Measurements from ENCODE around the gene CAPN13.
A peak's percentile ranks its signal among the peaks of the same experiment; 100 is the strongest.

The CAPN13 gene

GRCh38 chr2:30761226-30761625, 46.0 kb downstream of the CAPN13 start:
- no peak for DNase-seq

DNA sequence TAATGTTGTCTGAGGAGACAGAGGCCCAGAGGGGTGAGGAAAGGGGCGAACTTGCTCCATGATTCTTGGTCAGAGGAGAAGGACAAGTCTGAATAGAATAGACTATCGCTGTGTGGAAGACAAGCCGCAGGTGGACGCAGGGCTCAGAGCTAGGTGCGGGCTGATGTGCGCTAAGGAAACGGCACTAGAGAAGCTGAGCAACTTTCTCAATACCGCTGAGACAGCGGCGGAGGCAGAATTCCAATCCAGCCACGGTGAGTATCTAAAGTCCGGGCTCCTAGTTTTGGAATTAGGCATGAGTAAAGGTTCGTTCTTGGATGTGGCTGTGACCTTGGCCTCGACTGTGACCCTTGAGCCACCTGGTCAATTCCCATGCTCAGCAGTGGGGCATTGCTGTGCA, 47.8 kb downstream of the CAPN13 start:
- DNase-seq, result no peak

- no peak for DNase-seq
These were observed 49.0 kb downstream of the CAPN13 start for GRCh38 chr2:30758191-30758651.

GRCh38 chr2:30757749-30758148, 49.5 kb downstream of the CAPN13 start:
- no peak for DNase-seq

- DNase-seq, result no peak
These were observed 50.3 kb downstream of the CAPN13 start for GRCh38 chr2:30756971-30757370.

DNA sequence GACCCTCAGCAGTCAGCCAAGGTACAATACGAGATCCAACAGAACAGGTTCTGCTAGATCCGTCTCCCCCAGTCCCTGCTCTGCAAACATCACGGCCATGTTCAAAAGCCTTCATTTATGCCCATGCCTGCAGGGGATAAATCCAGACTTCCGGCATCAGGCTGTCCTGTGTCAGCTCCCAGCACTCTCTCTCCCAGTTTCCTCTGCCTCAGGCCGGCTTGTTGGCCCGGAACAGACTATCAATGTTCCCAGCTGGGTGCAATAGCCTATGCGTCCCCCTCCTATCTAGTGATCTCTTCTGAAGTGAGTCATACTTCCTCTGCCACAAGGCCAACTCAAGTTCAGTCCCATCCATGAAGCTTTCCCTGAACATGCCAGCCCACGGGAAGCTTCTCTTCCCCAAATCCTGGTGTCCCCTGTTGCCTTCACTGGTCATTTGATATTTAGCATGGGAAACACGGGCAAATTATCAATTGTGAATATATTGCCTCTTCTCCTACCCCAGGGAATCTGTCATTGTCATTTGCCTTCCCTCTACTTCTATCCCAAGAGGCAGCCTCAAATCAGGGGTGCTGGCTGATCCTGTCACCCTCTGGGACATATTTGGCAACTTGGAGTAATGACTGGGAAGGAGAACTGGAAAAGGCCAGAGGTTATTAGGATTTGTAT, 51.1 kb downstream of the CAPN13 start:
- no peak for DNase-seq

- DNase-seq, result no peak
These were observed 53.6 kb downstream of the CAPN13 start for GRCh38 chr2:30753630-30754029.

GRCh38 chr2:30752811-30753210, 54.4 kb downstream of the CAPN13 start:
- DNase-seq, result no peak

DNA sequence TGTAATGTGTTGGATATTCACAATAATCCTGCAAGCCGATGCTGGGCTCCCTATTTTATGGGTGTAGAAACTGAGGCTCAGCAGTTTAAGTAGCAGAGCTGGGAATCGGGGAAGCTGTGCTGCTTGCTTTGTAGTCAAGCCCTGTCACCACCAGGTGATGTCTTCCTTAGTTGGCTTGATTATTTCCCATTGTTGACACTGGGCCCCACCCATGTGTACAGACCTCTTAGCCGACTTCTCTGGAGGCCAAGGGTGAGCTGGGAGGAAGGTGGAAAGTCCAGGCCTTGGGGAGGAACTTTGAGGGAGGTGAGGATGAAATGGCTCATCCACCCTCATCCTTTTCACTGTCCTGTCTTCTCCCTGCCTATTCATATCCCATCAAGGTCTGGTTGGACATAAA, 60.0 kb downstream of the CAPN13 start:
- DNase-seq, result no peak

DNA sequence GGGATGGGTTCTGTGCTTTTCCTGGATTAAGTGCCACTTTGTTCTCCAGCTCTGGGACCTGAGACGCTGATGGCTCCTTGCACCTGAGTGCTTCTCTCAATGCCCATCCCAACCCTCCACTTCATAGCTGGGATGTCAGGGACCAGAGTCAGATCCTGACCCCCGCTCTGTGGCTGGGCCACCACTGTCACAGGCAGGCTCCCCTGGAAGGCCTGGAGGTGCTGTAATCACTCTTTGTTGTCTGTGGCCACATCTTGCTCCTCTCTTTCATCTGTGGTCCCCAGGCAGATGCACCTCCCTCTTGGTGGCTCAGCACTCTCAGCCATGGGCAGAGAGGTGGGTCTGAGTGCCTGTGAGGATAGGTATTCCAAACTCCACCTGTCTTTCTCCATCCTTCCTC, 62.4 kb downstream of the CAPN13 start:
- no peak for DNase-seq

GRCh38 chr2:30741576-30741975, 65.7 kb downstream of the CAPN13 start:
- no peak for DNase-seq

- no peak for DNase-seq
These were observed 68.9 kb downstream of the CAPN13 start for GRCh38 chr2:30738141-30738911.

DNA sequence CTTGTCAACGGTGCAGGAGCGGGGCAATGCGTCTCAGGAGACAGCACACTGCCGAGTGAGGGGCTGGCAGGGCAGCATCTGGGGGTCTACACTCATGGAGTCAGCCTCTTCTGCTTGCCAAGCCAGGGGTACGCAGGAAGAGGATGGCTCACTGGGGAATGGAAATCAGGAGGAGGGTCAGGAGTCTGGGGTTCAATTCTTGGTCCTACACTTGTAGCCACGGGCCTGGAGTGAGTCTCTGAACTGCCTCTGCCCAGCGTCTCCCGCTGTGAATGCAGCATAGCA, 70.0 kb downstream of the CAPN13 start:
- DNase-seq, result no peak

DNA sequence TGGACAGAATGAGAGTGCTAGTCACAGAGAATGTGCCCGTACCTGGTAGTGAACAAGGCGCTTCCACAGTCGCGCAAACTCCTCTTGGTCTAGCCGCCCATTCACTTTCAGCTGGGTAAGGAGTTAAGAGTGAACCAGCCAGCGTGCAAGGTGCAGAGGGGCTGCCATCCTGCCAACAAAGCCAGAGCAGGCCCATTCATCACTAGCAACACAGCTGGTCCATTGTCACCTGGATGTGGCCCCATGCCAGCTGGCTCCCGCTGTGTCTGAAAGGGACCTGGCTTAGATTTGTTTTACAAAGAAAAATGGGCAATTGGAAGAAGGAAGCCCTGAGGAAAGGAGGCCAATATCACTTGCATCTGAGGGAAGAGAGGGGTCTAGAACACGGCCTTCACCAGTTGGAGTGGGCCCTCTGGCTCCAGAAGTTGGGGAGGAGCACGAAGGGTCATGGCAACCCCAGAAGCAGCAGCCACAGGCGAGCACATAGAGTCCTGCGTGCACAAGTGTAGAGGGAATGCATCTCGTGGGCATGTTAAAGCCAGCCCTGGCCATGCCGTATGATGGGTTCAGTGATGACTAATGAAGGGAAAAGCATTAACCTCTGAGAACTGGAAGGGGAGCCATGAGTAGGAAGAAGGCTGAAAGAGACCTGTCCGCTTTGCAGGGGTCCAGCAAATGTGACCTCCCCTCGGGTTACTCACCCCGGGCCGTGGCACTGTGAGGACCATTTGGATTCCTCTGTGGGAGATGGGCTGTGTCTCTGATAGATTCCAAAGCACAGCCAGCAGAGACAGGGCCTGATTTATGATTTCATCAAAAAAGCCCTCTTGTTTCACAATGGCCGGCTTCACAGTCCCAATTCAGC, 70.6 kb downstream of the CAPN13 start:
- peak in 1 of 2 experiments; percentile 11 for DNase-seq

GRCh38 chr2:30733876-30734520, 73.2 kb downstream of the CAPN13 start:
- DNase-seq, result peak in 1 of 2 experiments; percentile 44

- DNase-seq, result no peak
These were observed 74.4 kb downstream of the CAPN13 start for GRCh38 chr2:30732876-30733275.

DNA sequence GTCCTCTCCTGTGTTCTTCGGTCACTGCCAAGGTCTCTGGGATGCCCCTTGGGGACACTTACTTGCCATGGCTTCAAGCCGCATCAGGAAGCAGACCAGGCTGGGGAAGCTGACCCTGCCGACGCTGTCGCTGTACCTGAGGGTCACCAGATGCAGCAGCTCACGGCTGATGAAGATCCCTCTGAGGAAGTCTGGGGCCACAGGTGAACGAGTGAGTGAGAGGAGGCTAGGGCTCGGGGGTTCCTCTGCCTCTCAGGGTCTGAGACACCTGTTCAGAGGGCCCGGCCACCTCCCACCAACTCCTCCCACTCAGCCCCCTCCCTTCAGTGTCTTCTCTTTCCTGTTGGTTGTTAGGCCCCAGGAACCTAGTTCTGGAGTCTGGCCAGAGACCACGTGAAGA, 74.9 kb downstream of the CAPN13 start:
- no peak for DNase-seq

GRCh38 chr2:30731706-30732105, 75.5 kb downstream of the CAPN13 start:
- no peak for DNase-seq

DNA sequence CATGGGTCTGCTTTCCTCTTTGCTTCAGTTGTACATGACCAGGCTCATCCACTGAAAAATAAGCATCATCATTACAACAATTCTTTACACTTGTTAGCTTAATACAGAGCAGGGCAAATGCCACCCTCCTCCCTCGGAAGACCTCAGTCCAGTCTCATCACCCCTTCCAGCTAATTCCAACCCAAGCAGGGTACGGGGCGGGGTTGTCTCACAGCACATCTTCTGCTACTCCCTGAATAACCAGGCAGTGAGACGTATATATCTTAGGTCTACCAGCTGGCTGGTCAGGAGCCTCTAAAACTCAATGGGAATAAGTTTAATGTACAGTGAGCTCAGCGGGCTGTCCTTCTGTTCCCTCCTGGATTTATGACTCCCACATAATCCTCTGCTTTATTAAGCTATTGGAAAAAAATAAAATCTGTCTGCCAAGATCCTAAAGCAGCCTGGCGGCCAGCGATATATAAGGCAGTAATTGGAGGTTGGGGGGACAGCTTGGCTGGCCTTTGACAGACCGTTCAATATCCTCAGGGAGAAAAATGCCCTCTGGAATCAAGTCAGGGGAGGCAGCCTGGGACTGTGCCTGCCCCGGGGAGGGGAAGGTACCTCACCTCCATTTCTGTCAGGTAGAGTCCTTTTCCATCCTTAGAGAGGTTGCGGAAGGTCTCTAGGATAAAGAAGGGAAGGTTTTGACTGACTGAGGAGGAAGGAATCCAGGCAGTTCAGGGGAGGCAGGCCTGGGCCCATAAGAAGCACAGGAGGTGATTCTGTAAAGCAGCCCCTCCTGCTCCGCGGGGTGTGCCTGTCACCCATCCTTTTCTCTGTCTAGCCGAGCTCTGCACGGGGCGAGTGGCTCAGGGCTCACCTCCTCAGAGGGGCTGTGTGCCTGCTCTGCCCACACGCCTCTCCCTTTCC, 76.3 kb downstream of the CAPN13 start:
- DNase-seq, result peak; percentile 63 to 90

GRCh38 chr2:30729031-30729430, 78.2 kb downstream of the CAPN13 start:
- DNase-seq, result no peak

DNA sequence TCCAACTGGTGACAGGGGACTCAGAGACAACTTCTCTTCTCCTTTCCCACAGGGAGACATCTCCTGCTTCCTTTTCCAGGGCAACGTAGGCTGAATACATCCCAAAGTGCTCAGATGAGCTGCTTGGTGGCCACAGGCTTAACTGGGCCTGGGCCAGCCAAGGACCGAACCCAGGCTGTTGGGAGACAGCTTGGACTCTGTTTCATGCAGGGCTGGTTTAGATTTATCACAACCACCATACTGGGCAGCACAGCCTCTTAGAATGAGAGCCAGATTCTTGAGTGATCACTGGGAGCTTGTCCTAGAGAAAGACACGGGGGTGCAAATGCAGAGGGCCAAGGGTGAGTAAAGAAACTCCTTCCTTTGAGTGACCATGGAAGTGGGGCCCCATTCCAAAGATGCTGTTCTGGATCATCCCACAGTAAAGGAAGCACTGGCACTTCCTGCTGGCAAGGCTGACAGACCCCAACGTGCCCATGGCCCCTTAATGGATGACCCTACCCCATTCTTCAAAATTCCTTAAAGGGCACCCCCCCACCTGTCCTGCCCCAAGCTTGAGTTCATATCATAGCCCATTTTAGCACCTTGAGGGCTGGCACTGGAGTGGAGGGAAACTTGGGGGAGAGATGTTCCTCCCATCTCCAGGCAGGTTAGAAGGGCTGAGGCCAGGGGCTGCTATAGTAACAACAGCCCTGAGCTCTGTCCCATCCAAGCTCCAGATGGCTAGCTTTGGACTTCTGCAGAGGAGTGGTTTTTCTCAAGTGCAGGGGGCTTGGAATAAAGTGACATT, 84.1 kb downstream of the CAPN13 start:
- DNase-seq, result peak in 1 of 2 experiments; percentile 72

Measured in NCI-H524 (cell line).